Activated T-cell treated with anti-CD3 and anti-CD28 coated beads, Interleukin-2, amount 50 U/mL, for 72 hours (primary cell): Measurements from ENCODE around the gene CAPN13. TPM values are rescaled to one million over a fixed set of nuclear protein-coding genes. Genes with fewer than 3 reads are reported as not detected.

Experiments used
- ATAC-seq, 2 donors: fragments of 150-1000 bp; cut with Tn5 transposase; replicated peaks in 1 of 2; 2 replicates each; pipeline ENCODE4 v1.10.0; 2021; ENCODE audit warnings: moderate library complexity in 2 of 2, mild to moderate bottlenecking in 1 of 2
- DNase-seq, 2 donors: peaks; one replicate each; pipeline ENCODE4 v3.0.0; 2021 to 2022; ENCODE audit warnings: mixed read lengths in 1 of 2
- H3K27ac Mint-ChIP-seq: one replicate; pipeline ENCODE4 v1.8.0; 2022; ENCODE audit warnings: mild to moderate bottlenecking, moderate library complexity, mixed read lengths
- H3K27me3 Mint-ChIP-seq: one replicate; pipeline ENCODE4 v1.8.0; 2022; ENCODE audit warnings: low read depth, mixed read lengths
- H3K36me3 Mint-ChIP-seq, 2 donors: one replicate each; pipeline ENCODE4 v1.8.0; 2022; ENCODE audit warnings: mixed read lengths in 2 of 2, mild to moderate bottlenecking in 1 of 2; ENCODE audit not compliant: insufficient read depth in 2 of 2
- H3K4me1 Mint-ChIP-seq: one replicate; pipeline ENCODE4 v1.8.0; 2022; ENCODE audit warnings: low read depth, mixed read lengths
- H3K4me3 Mint-ChIP-seq, 2 donors: one replicate each; pipeline ENCODE4 v1.8.0; 2022; ENCODE audit warnings: mild to moderate bottlenecking in 2 of 2, mixed read lengths in 2 of 2, moderate library complexity in 2 of 2
- H3K9me3 Mint-ChIP-seq, 2 donors: one replicate each; pipeline ENCODE4 v1.8.0; 2022; ENCODE audit warnings: mixed read lengths in 2 of 2
- total RNA-seq, 2 donors: library from RNA; stranded (reverse); gene quantifications; one replicate each; pipeline ENCODE4 v1.2.3, GENCODE V29; 2022

Gene CAPN13
- total RNA-seq, 2 donors from 2014 or later = not detected

- no peak overlapping the region for H3K27ac Mint-ChIP-seq
- no peak overlapping the region for H3K4me3 Mint-ChIP-seq
- ATAC-seq = no peak
- H3K27me3 Mint-ChIP-seq = no peaks in the 10 kb centered on the region
- DNase-seq = no peak
- no peaks in the 10 kb centered on the region for H3K36me3 Mint-ChIP-seq
- H3K4me1 Mint-ChIP-seq = no peaks in the 10 kb centered on the region
- H3K9me3 Mint-ChIP-seq = no peaks in the 10 kb centered on the region
These were observed 26.4 kb downstream of the CAPN13 start for GRCh38 chr2:30780776-30781330.

GRCh38 chr2:30778611-30779010 lies 28.6 kb downstream of the CAPN13 start:
- Mint-ChIP-seq H3K27ac (no peak overlapping the region), H3K4me3 (no peak overlapping the region), H3K9me3 (no peaks in the 10 kb centered on the region), H3K4me1 (no peaks in the 10 kb centered on the region), H3K36me3 (no peaks in the 10 kb centered on the region), H3K27me3 (no peaks in the 10 kb centered on the region)
- ATAC-seq (no peak), DNase-seq (no peak)

- Mint-ChIP-seq H3K36me3 (no peaks in the 10 kb centered on the region), H3K9me3 (no peaks in the 10 kb centered on the region), H3K4me1 (no peaks in the 10 kb centered on the region), H3K27me3 (no peaks in the 10 kb centered on the region), H3K4me3 (no peak overlapping the region), H3K27ac (no peak overlapping the region)
- DNase-seq (no peak), ATAC-seq (no peak)
These were observed 29.4 kb downstream of the CAPN13 start for GRCh38 chr2:30777661-30778505.

GRCh38 chr2:30776831-30777635 lies 30.2 kb downstream of the CAPN13 start:
- Mint-ChIP-seq H3K27me3 (no peaks in the 10 kb centered on the region), H3K4me3 (no peak overlapping the region), H3K4me1 (no peaks in the 10 kb centered on the region), H3K36me3 (no peaks in the 10 kb centered on the region), H3K9me3 (no peaks in the 10 kb centered on the region), H3K27ac (no peak overlapping the region)
- DNase-seq = no peak
- no peak for ATAC-seq

GRCh38 chr2:30775833-30776232 lies 31.4 kb downstream of the CAPN13 start:
- Mint-ChIP-seq H3K27me3 (no peaks in the 10 kb centered on the region), H3K4me3 (no peak overlapping the region), H3K9me3 (no peaks in the 10 kb centered on the region), H3K27ac (no peak overlapping the region), H3K36me3 (no peaks in the 10 kb centered on the region), H3K4me1 (no peaks in the 10 kb centered on the region)
- DNase-seq (no peak), ATAC-seq (no peak)

- no peak for DNase-seq
- no peaks in the 10 kb centered on the region for H3K9me3 Mint-ChIP-seq
These were observed 35.1 kb downstream of the CAPN13 start for GRCh38 chr2:30772021-30772705.

GRCh38 chr2:30770816-30771576 lies 36.2 kb downstream of the CAPN13 start:
- H3K27me3 Mint-ChIP-seq = no peaks in the 10 kb centered on the region
- ATAC-seq (no peak), DNase-seq (no peak)
- no peaks in the 10 kb centered on the region for H3K36me3 Mint-ChIP-seq
- H3K27ac Mint-ChIP-seq = no peak overlapping the region
- no peaks in the 10 kb centered on the region for H3K9me3 Mint-ChIP-seq
- no peak overlapping the region for H3K4me3 Mint-ChIP-seq
- no peaks in the 10 kb centered on the region for H3K4me1 Mint-ChIP-seq

More at GRCh38 chr2:30772021-30772705, 35.1 kb downstream of the CAPN13 start:
- ATAC-seq = no peak
- Mint-ChIP-seq H3K4me3 (no peak overlapping the region), H3K27me3 (no peaks in the 10 kb centered on the region), H3K36me3 (no peaks in the 10 kb centered on the region), H3K27ac (no peak overlapping the region), H3K4me1 (no peaks in the 10 kb centered on the region)

GRCh38 chr2:30769891-30770462 lies 37.3 kb downstream of the CAPN13 start:
- Mint-ChIP-seq H3K4me3 (no peak overlapping the region), H3K27me3 (no peaks in the 10 kb centered on the region), H3K9me3 (no peaks in the 10 kb centered on the region), H3K27ac (no peak overlapping the region), H3K36me3 (no peaks in the 10 kb centered on the region), H3K4me1 (no peaks in the 10 kb centered on the region)
- ATAC-seq = no peak
- no peak for DNase-seq

GRCh38 chr2:30769481-30769780 lies 37.8 kb downstream of the CAPN13 start:
- ATAC-seq = no peak
- Mint-ChIP-seq H3K4me1 (no peaks in the 10 kb centered on the region), H3K27ac (no peak overlapping the region), H3K4me3 (no peak overlapping the region), H3K36me3 (no peaks in the 10 kb centered on the region), H3K9me3 (no peaks in the 10 kb centered on the region), H3K27me3 (no peaks in the 10 kb centered on the region)
- no peak for DNase-seq

GRCh38 chr2:30768708-30769480 lies 38.4 kb downstream of the CAPN13 start:
- ATAC-seq (no peak), DNase-seq (no peak)
- H3K36me3 Mint-ChIP-seq = no peaks in the 10 kb centered on the region
- no peaks in the 10 kb centered on the region for H3K9me3 Mint-ChIP-seq
- H3K27me3 Mint-ChIP-seq = no peaks in the 10 kb centered on the region
- H3K4me3 Mint-ChIP-seq = no peak overlapping the region
- no peak overlapping the region for H3K27ac Mint-ChIP-seq
- no peaks in the 10 kb centered on the region for H3K4me1 Mint-ChIP-seq

- H3K27ac Mint-ChIP-seq = no peak overlapping the region
- ATAC-seq = no peak
- no peaks in the 10 kb centered on the region for H3K36me3 Mint-ChIP-seq
- no peaks in the 10 kb centered on the region for H3K9me3 Mint-ChIP-seq
- no peaks in the 10 kb centered on the region for H3K4me1 Mint-ChIP-seq
- no peak for DNase-seq
- H3K27me3 Mint-ChIP-seq = no peaks in the 10 kb centered on the region
- no peak overlapping the region for H3K4me3 Mint-ChIP-seq
These were observed 39.1 kb downstream of the CAPN13 start for GRCh38 chr2:30768036-30768686.
